ENCODE data around the gene NUTM2G.
"Not testable (repeated sequence)": the region's sequence is repeated elsewhere in the genome, so short reads cannot be mapped to it uniquely, and the experiment has no call there.

NUTM2G gene

DNA sequence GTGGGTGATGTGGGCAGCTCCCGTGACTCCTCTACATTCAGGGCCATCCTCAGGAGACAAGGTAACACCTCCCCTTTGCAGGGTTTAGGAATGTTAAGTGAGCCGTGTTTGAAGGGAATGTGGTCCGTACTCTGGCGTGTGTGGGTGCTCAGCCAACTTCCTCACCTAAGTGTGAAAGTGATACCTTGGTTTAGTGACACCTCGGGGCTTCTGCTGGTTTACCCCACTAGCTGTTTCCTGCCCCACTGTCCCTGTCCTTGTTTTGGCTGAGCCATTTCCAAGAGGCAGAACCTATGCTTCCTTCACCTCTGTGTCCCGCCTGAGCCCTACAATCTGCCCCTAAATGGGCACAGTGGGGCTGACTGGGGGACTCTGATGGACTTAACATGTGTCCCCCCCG is 12.3 kb downstream of the NUTM2G start:
- not testable (repeated sequence) for H3K36me3 ChIP-seq (ENCODE audit: control insufficient read depth in 5 of 5, insufficient read depth in 5 of 5, low read length in 5 of 5); H3K27me3 ChIP-seq (ENCODE audit: control insufficient read depth in 5 of 5, insufficient read depth in 4 of 5, low read length in 5 of 5); H3K27ac ChIP-seq (ENCODE audit: low read depth, low read length); H3K4me1 ChIP-seq (ENCODE audit: control insufficient read depth in 5 of 5, insufficient read depth in 5 of 5, low read length in 5 of 5); H3K9me3 ChIP-seq (ENCODE audit: control insufficient read depth in 5 of 5, low read length in 5 of 5); H3K9ac ChIP-seq (ENCODE audit: low read length in 5 of 5); H3K4me3 ChIP-seq (ENCODE audit: low read depth in 1 of 5, low read length in 5 of 5)

DNA sequence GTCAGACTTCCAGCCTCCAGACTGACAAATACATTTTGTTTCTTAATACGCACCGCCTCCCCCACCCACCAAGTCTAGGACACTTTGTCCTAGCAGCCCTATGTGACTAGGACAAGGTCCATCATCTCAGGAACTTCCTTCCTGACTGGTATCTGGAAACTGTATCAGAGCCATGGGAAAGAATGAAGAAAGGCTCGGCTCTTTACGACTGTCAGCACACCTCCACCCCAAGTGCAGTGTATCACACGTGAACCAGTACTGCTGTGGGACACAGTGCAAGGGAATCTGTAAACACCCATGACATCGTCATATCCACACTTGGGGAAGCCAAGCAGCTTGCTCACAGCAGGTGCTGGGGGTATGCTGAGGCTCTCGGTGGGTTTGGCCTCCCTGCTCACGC is 13.0 kb downstream of the NUTM2G start:
- H3K36me3 ChIP-seq (ENCODE audit: control insufficient read depth in 5 of 5, insufficient read depth in 5 of 5, low read length in 5 of 5); H3K4me1 ChIP-seq (ENCODE audit: control insufficient read depth in 5 of 5, insufficient read depth in 5 of 5, low read length in 5 of 5); H3K9ac ChIP-seq (ENCODE audit: low read length in 5 of 5); H3K4me3 ChIP-seq (ENCODE audit: low read depth in 1 of 5, low read length in 5 of 5); H3K27ac ChIP-seq (ENCODE audit: low read depth, low read length); H3K9me3 ChIP-seq (ENCODE audit: control insufficient read depth in 5 of 5, low read length in 5 of 5); H3K27me3 ChIP-seq (ENCODE audit: control insufficient read depth in 5 of 5, insufficient read depth in 4 of 5, low read length in 5 of 5): not testable (repeated sequence)

GRCh38 chr9:96942181-96942580 is 13.5 kb downstream of the NUTM2G start:
- H3K4me1 ChIP-seq (ENCODE audit: control insufficient read depth in 5 of 5, insufficient read depth in 5 of 5, low read length in 5 of 5); H3K9me3 ChIP-seq (ENCODE audit: control insufficient read depth in 5 of 5, low read length in 5 of 5); H3K36me3 ChIP-seq (ENCODE audit: control insufficient read depth in 5 of 5, insufficient read depth in 5 of 5, low read length in 5 of 5); H3K9ac ChIP-seq (ENCODE audit: low read length in 5 of 5); H3K27ac ChIP-seq (ENCODE audit: low read depth, low read length); H3K27me3 ChIP-seq (ENCODE audit: control insufficient read depth in 5 of 5, insufficient read depth in 4 of 5, low read length in 5 of 5); H3K4me3 ChIP-seq (ENCODE audit: low read depth in 1 of 5, low read length in 5 of 5): not testable (repeated sequence)

DNA sequence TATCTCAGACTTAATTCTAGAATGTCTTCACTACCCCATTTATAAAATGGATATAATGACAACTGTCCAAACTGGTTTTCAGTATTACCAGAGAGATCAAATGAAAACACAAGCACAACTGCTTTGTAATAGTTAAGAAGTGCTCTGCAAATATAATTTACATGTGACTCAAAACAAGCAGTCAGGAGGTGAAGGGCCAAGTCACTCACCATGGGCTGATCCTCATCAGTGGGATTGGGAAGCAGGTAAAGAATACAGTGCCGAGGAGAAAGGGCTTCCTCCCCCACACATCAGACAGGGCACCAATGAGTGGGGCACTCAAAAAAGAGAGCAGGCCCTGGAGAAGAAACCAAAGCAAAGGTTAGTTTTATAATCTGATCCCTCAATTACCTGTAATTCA is 20.7 kb downstream of the NUTM2G start:
- not testable (repeated sequence) for H3K9ac ChIP-seq (ENCODE audit: low read length in 5 of 5); H3K9me3 ChIP-seq (ENCODE audit: control insufficient read depth in 5 of 5, low read length in 5 of 5); H3K36me3 ChIP-seq (ENCODE audit: control insufficient read depth in 5 of 5, insufficient read depth in 5 of 5, low read length in 5 of 5); H3K27me3 ChIP-seq (ENCODE audit: control insufficient read depth in 5 of 5, insufficient read depth in 4 of 5, low read length in 5 of 5); H3K4me3 ChIP-seq (ENCODE audit: low read depth in 1 of 5, low read length in 5 of 5); H3K27ac ChIP-seq (ENCODE audit: low read depth, low read length); H3K4me1 ChIP-seq (ENCODE audit: control insufficient read depth in 5 of 5, insufficient read depth in 5 of 5, low read length in 5 of 5)

- H3K27ac ChIP-seq (ENCODE audit: low read depth, low read length); H3K4me1 ChIP-seq (ENCODE audit: control insufficient read depth in 5 of 5, insufficient read depth in 5 of 5, low read length in 5 of 5): not testable (repeated sequence)
Observed at GRCh38 chr9:96950539-96950938, 21.9 kb downstream of the NUTM2G start.

DNA sequence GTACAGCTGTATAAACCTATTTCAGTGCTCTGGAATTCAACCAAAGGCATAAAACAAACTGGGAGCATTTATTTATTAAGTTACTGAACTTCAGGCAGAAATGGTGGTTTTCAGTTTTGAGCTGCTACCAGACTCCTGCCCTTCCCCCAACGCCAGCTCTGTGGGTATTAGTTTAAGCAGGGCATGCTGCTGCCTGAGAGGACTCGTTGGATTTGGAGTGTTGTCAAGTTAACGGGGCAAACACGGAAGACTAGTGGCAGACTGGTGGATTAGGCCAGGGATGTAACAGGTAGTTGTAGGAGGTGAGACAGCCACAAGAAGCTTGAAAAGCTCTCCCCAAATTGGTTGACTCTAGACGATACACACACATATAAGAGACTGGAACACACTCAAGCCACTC is 38.9 kb downstream of the NUTM2G start:
- H3K4me1 ChIP-seq (ENCODE audit: control insufficient read depth in 5 of 5, insufficient read depth in 5 of 5, low read length in 5 of 5) = not testable (repeated sequence)

More at GRCh38 chr9:96950539-96950938, 21.9 kb downstream of the NUTM2G start:
- not testable (repeated sequence) for H3K36me3 ChIP-seq (ENCODE audit: control insufficient read depth in 5 of 5, insufficient read depth in 5 of 5, low read length in 5 of 5); H3K4me3 ChIP-seq (ENCODE audit: low read depth in 1 of 5, low read length in 5 of 5); H3K27me3 ChIP-seq (ENCODE audit: control insufficient read depth in 5 of 5, insufficient read depth in 4 of 5, low read length in 5 of 5); H3K9me3 ChIP-seq (ENCODE audit: control insufficient read depth in 5 of 5, low read length in 5 of 5); H3K9ac ChIP-seq (ENCODE audit: low read length in 5 of 5)

GRCh38 chr9:96972552-96972951 is 43.9 kb downstream of the NUTM2G start:
- H3K9me3 ChIP-seq (ENCODE audit: control insufficient read depth in 5 of 5, low read length in 5 of 5); H3K4me3 ChIP-seq (ENCODE audit: low read depth in 1 of 5, low read length in 5 of 5); H3K4me1 ChIP-seq (ENCODE audit: control insufficient read depth in 5 of 5, insufficient read depth in 5 of 5, low read length in 5 of 5); H3K27ac ChIP-seq (ENCODE audit: low read depth, low read length); H3K27me3 ChIP-seq (ENCODE audit: control insufficient read depth in 5 of 5, insufficient read depth in 4 of 5, low read length in 5 of 5); H3K36me3 ChIP-seq (ENCODE audit: control insufficient read depth in 5 of 5, insufficient read depth in 5 of 5, low read length in 5 of 5); H3K9ac ChIP-seq (ENCODE audit: low read length in 5 of 5): not testable (repeated sequence)

More for the DNA sequence above, 38.9 kb downstream of the NUTM2G start:
- not testable (repeated sequence) for H3K36me3 ChIP-seq (ENCODE audit: control insufficient read depth in 5 of 5, insufficient read depth in 5 of 5, low read length in 5 of 5); H3K9me3 ChIP-seq (ENCODE audit: control insufficient read depth in 5 of 5, low read length in 5 of 5); H3K9ac ChIP-seq (ENCODE audit: low read length in 5 of 5); H3K4me3 ChIP-seq (ENCODE audit: low read depth in 1 of 5, low read length in 5 of 5); H3K27ac ChIP-seq (ENCODE audit: low read depth, low read length); H3K27me3 ChIP-seq (ENCODE audit: control insufficient read depth in 5 of 5, insufficient read depth in 4 of 5, low read length in 5 of 5)

GRCh38 chr9:96974037-96974436 is 45.4 kb downstream of the NUTM2G start:
- not testable (repeated sequence) for H3K27me3 ChIP-seq (ENCODE audit: control insufficient read depth in 5 of 5, insufficient read depth in 4 of 5, low read length in 5 of 5); H3K9me3 ChIP-seq (ENCODE audit: control insufficient read depth in 5 of 5, low read length in 5 of 5); H3K36me3 ChIP-seq (ENCODE audit: control insufficient read depth in 5 of 5, insufficient read depth in 5 of 5, low read length in 5 of 5); H3K27ac ChIP-seq (ENCODE audit: low read depth, low read length); H3K4me1 ChIP-seq (ENCODE audit: control insufficient read depth in 5 of 5, insufficient read depth in 5 of 5, low read length in 5 of 5); H3K4me3 ChIP-seq (ENCODE audit: low read depth in 1 of 5, low read length in 5 of 5); H3K9ac ChIP-seq (ENCODE audit: low read length in 5 of 5)

GRCh38 chr9:96983496-96984122 is 55.0 kb downstream of the NUTM2G start:
- H3K4me3 ChIP-seq (ENCODE audit: low read depth in 1 of 5, low read length in 5 of 5); H3K36me3 ChIP-seq (ENCODE audit: control insufficient read depth in 5 of 5, insufficient read depth in 5 of 5, low read length in 5 of 5); H3K27ac ChIP-seq (ENCODE audit: low read depth, low read length): not testable (repeated sequence)

GRCh38 chr9:96984139-96984538 is 55.5 kb downstream of the NUTM2G start:
- H3K27me3 ChIP-seq (ENCODE audit: control insufficient read depth in 5 of 5, insufficient read depth in 4 of 5, low read length in 5 of 5); H3K9ac ChIP-seq (ENCODE audit: low read length in 5 of 5); H3K4me1 ChIP-seq (ENCODE audit: control insufficient read depth in 5 of 5, insufficient read depth in 5 of 5, low read length in 5 of 5); H3K9me3 ChIP-seq (ENCODE audit: control insufficient read depth in 5 of 5, low read length in 5 of 5); H3K27ac ChIP-seq (ENCODE audit: low read depth, low read length); H3K36me3 ChIP-seq (ENCODE audit: control insufficient read depth in 5 of 5, insufficient read depth in 5 of 5, low read length in 5 of 5); H3K4me3 ChIP-seq (ENCODE audit: low read depth in 1 of 5, low read length in 5 of 5): not testable (repeated sequence)

More at GRCh38 chr9:96983496-96984122, 55.0 kb downstream of the NUTM2G start:
- not testable (repeated sequence) for H3K27me3 ChIP-seq (ENCODE audit: control insufficient read depth in 5 of 5, insufficient read depth in 4 of 5, low read length in 5 of 5); H3K9me3 ChIP-seq (ENCODE audit: control insufficient read depth in 5 of 5, low read length in 5 of 5); H3K9ac ChIP-seq (ENCODE audit: low read length in 5 of 5); H3K4me1 ChIP-seq (ENCODE audit: control insufficient read depth in 5 of 5, insufficient read depth in 5 of 5, low read length in 5 of 5)

DNA sequence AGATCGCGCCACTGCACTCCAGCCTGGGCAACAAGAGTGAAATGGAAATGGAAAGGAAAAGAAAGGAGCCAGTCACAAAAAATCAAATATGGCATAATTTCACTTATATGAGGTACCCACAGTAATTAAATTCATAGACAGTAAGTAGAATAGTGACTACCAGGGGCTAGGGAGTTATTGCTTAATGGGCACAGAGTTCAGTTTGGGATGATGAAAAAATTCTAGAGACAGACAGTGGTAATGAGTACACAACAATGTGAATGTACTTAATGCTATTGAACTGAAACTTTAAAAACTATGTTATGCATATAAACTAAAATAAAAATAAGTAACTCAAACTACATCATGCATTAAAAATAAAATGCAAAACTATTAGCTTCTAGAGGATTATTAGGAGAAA is 56.2 kb downstream of the NUTM2G start:
- not testable (repeated sequence) for H3K27me3 ChIP-seq (ENCODE audit: control insufficient read depth in 5 of 5, insufficient read depth in 4 of 5, low read length in 5 of 5); H3K4me3 ChIP-seq (ENCODE audit: low read depth in 1 of 5, low read length in 5 of 5); H3K9me3 ChIP-seq (ENCODE audit: control insufficient read depth in 5 of 5, low read length in 5 of 5); H3K36me3 ChIP-seq (ENCODE audit: control insufficient read depth in 5 of 5, insufficient read depth in 5 of 5, low read length in 5 of 5); H3K4me1 ChIP-seq (ENCODE audit: control insufficient read depth in 5 of 5, insufficient read depth in 5 of 5, low read length in 5 of 5); H3K27ac ChIP-seq (ENCODE audit: low read depth, low read length); H3K9ac ChIP-seq (ENCODE audit: low read length in 5 of 5)

Measured in subcutaneous abdominal adipose tissue (tissue), 5 donors.